Measurements from ENCODE around the gene NIM1K. TPM values are rescaled to one million over a fixed set of nuclear protein-coding genes. Genes with fewer than 3 reads are reported as not detected.

NIM1K gene
- total RNA-seq, 2 donors from 2014 or later: 0.85 TPM; not detected in 1

- DNase-seq (ENCODE audit: low spot score) (no peak), ATAC-seq (ENCODE audit: insufficient number of reproducible peaks, low FRiP score, low read depth) (no peak)
- TF ChIP-seq CTCF (IDR thresholded peaks at IDR 0.05): no peak
- Histone ChIP-seq H3K27ac (no peak overlapping the region), H3K9me3 (no peaks in the 10 kb centered on the region), H3K36me3 (no peaks in the 10 kb centered on the region), H3K4me1 (ENCODE audit: control insufficient read depth in 1 of 2, low read depth in 2 of 2) (peaks cover 11 to 23% of the 10 kb centered on the region in 2 donors), H3K4me3 (peak overlapping the region; percentile 94), H3K27me3 (replicated peaks; ENCODE audit: insufficient read depth) (no peaks in the 10 kb centered on the region)
Observed at GRCh38 chr5:43312076-43312661, 120.1 kb downstream of the NIM1K start.

GRCh38 chr5:43312699-43313034 lies 120.6 kb downstream of the NIM1K start:
- H3K27ac ChIP-seq: peak overlapping the region; percentile 86 to 87
- no peaks in the 10 kb centered on the region for H3K9me3 ChIP-seq
- no peak for TF ChIP-seq CTCF (IDR thresholded peaks at IDR 0.05)
- H3K4me3 ChIP-seq: peak overlapping the region; percentile 94
- DNase-seq (ENCODE audit: low spot score) (no peak), ATAC-seq (ENCODE audit: insufficient number of reproducible peaks, low FRiP score, low read depth) (no peak)
- no peaks in the 10 kb centered on the region for H3K27me3 ChIP-seq (replicated peaks; ENCODE audit: insufficient read depth)
- no peaks in the 10 kb centered on the region for H3K36me3 ChIP-seq
- peaks cover 11 to 23% of the 10 kb centered on the region in 2 donors for H3K4me1 ChIP-seq (ENCODE audit: control insufficient read depth in 1 of 2, low read depth in 2 of 2)

GRCh38 chr5:43313035-43313853 lies 121.2 kb downstream of the NIM1K start, which contains the start of gene HMGCS1:
Gene HMGCS1 (minus strand): TSS chr5:43313412. CDS start chr5:43298965, 14,447 bp downstream.
- peak; percentile 97 for DNase-seq (ENCODE audit: low spot score)
- ATAC-seq (ENCODE audit: insufficient number of reproducible peaks, low FRiP score, low read depth): peak; percentile 99
- Histone ChIP-seq H3K9me3 (no peaks in the 10 kb centered on the region), H3K27me3 (replicated peaks; ENCODE audit: insufficient read depth) (no peaks in the 10 kb centered on the region), H3K36me3 (no peaks in the 10 kb centered on the region), H3K4me3 (peak within 1 kb of the TSS; percentile 94), H3K27ac (peak within 1 kb of the TSS; percentile 86 to 87), H3K4me1 (ENCODE audit: control insufficient read depth in 1 of 2, low read depth in 2 of 2) (peaks cover 11 to 23% of the 10 kb centered on the region in 2 donors)
- peak; percentile 20 for TF ChIP-seq CTCF (IDR thresholded peaks at IDR 0.05)

GRCh38 chr5:43313854-43314457 lies 121.9 kb downstream of the NIM1K start:
- DNase-seq (ENCODE audit: low spot score): no peak
- no peaks in the 10 kb centered on the region for H3K27me3 ChIP-seq (replicated peaks; ENCODE audit: insufficient read depth)
- H3K9me3 ChIP-seq: no peaks in the 10 kb centered on the region
- peaks cover 11 to 19% of the 10 kb centered on the region in 2 donors for H3K4me1 ChIP-seq (ENCODE audit: control insufficient read depth in 1 of 2, low read depth in 2 of 2)
- ATAC-seq (ENCODE audit: insufficient number of reproducible peaks, low FRiP score, low read depth): no peak
- no peaks in the 10 kb centered on the region for H3K36me3 ChIP-seq
- peak overlapping the region; percentile 61 to 75 for H3K27ac ChIP-seq
- no peak for TF ChIP-seq CTCF (IDR thresholded peaks at IDR 0.05)
- H3K4me3 ChIP-seq: peak overlapping the region; percentile 94

GRCh38 chr5:43314724-43315123 lies 122.7 kb downstream of the NIM1K start:
- no peak for ATAC-seq (ENCODE audit: insufficient number of reproducible peaks, low FRiP score, low read depth)

More at GRCh38 chr5:43314724-43315123, 122.7 kb downstream of the NIM1K start:
- no peak for TF ChIP-seq CTCF (IDR thresholded peaks at IDR 0.05)
- no peaks in the 10 kb centered on the region for H3K27me3 ChIP-seq (replicated peaks; ENCODE audit: insufficient read depth)
- H3K27ac ChIP-seq: no peak overlapping the region
- peaks cover 11 to 15% of the 10 kb centered on the region in 2 donors for H3K4me1 ChIP-seq (ENCODE audit: control insufficient read depth in 1 of 2, low read depth in 2 of 2)
- H3K9me3 ChIP-seq: no peaks in the 10 kb centered on the region
- H3K36me3 ChIP-seq: no peaks in the 10 kb centered on the region
- H3K4me3 ChIP-seq: no peak overlapping the region
- DNase-seq (ENCODE audit: low spot score): no peak

Measured in thoracic aorta (tissue), 2 donors.